ENCODE measurements around the gene HCFC1R1. TPM values are rescaled to one million over a fixed set of nuclear protein-coding genes. Genes with fewer than 3 reads are reported as not detected.

HCFC1R1 gene
- total RNA-seq, 1 donor from 2014 or later: 17.7 TPM

DNA sequence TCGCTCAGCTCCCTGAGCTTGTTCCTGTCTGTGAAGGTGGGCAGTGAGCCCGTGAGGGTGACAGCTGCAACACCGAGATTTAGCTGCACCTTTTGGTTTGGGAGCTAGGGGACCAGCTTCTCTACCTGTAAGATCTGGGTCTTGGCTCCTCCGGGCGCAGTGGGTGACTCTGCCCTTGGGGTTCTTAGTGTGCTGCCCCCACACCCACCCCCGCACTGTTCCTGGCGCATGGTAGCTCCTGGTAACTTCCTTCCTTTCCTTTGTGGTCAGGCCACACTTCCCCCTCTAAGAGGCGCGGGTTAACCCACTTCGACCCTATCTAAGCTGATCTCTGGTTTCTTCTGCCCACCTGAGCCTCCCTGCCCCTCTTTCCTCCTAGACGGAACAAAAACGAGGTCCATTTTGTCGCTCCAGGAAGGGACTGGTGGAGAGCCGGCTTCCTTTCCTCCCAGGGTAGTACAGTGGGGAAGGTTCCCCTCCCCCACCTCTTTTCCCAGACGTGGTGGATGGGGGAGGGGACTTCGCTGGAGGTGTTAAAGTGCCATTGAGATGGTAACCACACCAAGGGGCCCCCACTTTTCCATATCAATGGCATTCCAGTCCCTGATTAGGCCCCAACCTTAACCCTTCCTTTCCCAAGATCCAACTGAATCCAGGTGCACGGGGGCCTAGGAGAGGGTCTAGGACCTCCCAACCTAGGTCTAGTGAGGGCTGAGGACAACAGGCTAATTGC, 15.6 kb downstream of the HCFC1R1 start:
- H3K36me3 Mint-ChIP-seq (ENCODE audit: low read depth): no peaks in the 10 kb centered on the region
- H3K4me3 Mint-ChIP-seq: no peak overlapping the region
- no peaks in the 10 kb centered on the region for H3K9me3 Mint-ChIP-seq
- intact Hi-C loops (cut with micrococcal nuclease): no loop called here
- ChIA-PET POLR2A (interaction anchor here (1.2 to 5.4 kb wide), 5 partner anchors 15 to 28 kb away, joined by 3 to 40 read pairs (median 4); partner anchors contain the start of genes HCFC1R1, PKMYT1 and THOC6), CTCF (interaction anchor here (0.7 to 2.7 kb wide), 3 partner anchors 14 to 20 kb away, joined by 3 to 16 read pairs (median 3); partner anchors contain the start of genes HCFC1R1 and THOC6)
- ATAC-seq (ENCODE audit: low read depth): no peak
- H3K27me3 Mint-ChIP-seq: peaks cover 11% of the 10 kb centered on the region
- H3K27ac Mint-ChIP-seq: no peak overlapping the region
- TF ChIP-seq, protein P1, sequence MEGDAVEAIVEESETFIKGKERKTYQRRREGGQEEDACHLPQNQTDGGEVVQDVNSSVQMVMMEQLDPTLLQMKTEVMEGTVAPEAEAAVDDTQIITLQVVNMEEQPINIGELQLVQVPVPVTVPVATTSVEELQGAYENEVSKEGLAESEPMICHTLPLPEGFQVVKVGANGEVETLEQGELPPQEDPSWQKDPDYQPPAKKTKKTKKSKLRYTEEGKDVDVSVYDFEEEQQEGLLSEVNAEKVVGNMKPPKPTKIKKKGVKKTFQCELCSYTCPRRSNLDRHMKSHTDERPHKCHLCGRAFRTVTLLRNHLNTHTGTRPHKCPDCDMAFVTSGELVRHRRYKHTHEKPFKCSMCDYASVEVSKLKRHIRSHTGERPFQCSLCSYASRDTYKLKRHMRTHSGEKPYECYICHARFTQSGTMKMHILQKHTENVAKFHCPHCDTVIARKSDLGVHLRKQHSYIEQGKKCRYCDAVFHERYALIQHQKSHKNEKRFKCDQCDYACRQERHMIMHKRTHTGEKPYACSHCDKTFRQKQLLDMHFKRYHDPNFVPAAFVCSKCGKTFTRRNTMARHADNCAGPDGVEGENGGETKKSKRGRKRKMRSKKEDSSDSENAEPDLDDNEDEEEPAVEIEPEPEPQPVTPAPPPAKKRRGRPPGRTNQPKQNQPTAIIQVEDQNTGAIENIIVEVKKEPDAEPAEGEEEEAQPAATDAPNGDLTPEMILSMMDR (IDR thresholded peaks at IDR 0.05): no peak
- H3K4me1 Mint-ChIP-seq: peaks cover 32% of the 10 kb centered on the region
- DNase-seq: no peak

DNA sequence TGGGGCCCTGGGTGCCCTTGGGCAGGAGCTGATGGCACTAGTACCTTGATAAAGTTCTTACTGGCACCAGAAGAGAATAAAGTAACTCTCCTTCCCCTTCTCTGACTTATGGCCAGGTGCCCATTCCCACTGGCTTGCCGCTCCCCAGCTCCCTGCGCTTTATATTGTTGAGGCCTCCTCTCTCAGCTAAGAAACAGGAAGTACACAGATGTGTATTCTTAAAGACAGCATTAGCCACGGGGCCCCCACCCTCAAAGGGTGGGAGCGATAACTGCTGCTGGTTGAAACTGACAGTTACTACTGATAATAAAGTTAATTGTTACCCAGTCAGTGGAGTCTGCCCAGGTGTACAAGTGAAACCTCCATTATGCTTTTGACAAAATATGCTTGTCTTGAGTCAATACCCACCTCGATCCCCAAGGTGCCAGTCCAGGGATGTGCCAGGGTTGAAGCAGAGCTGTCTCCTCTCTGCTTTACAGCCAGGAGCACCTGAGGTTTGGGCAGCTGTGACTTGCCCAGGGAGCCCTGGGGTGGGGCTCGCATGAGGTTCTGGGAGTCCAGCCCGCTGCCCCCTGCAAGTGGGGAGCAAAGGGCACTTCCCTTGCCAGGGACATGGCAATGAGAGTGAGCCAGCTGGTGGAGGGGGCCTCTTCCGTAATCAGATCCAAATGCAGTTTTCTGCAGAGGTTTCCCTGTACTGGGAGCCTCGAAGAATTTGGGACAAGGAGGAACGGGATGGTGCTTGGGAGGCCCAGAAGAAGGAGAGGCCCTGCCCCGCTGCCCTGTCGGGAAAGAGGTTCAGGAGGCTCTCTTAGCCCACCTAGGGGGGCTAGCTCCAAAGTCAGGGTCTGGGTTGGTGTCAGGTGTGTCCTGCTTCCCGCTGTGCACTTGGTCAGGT, 16.4 kb downstream of the HCFC1R1 start:
- TF ChIP-seq, protein P1 (IDR thresholded peaks at IDR 0.05): no peak
- Mint-ChIP-seq H3K9me3 (no peaks in the 10 kb centered on the region), H3K27ac (no peak overlapping the region), H3K4me3 (peak overlapping the region; percentile 44), H3K27me3 (peaks cover 5% of the 10 kb centered on the region), H3K36me3 (ENCODE audit: low read depth) (no peaks in the 10 kb centered on the region), H3K4me1 (peaks cover 29% of the 10 kb centered on the region)
- CTCF ChIA-PET: interaction anchor here (0.7 to 2.7 kb wide), 3 partner anchors 15 to 21 kb away, joined by 3 to 16 read pairs (median 3); partner anchors contain the start of genes HCFC1R1 and THOC6
- ATAC-seq (ENCODE audit: low read depth) (no peak), DNase-seq (no peak)
- intact Hi-C loops (cut with micrococcal nuclease): no loop called here
- POLR2A ChIA-PET: interaction anchor here (1.2 to 5.4 kb wide), 5 partner anchors 15 to 27 kb away, joined by 3 to 40 read pairs (median 4); partner anchors contain the start of genes HCFC1R1, PKMYT1 and THOC6

DNA sequence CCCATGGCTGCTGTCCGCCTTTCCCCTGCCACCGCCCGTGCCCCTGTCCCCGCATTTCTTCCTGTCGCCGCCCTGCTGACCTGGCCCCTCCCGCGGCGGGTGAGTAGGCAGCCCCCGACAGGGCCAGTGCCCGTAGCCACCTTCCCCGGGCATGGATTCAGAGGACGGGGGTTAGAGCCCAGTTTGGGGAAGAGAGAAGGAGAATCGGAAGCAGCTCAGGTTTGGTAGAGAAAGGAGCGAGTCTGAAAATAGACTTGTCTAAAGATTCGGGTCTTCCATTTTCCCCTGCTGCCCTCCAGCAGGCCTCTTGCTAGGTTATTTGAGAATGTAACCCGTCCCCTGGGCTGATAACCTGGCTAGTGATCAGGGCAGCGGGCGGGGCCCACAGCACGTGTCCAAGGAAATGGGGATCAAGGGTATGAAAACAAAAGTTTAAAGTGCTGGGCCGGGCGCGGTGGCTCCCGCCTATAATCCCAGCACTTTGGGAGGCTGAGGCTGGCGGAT, 18.9 kb downstream of the HCFC1R1 start:
- Mint-ChIP-seq H3K27me3 (peaks cover 8% of the 10 kb centered on the region), H3K36me3 (ENCODE audit: low read depth) (no peaks in the 10 kb centered on the region), H3K4me3 (peak overlapping the region; percentile 65), H3K4me1 (peaks cover 29% of the 10 kb centered on the region), H3K9me3 (no peaks in the 10 kb centered on the region), H3K27ac (no peak overlapping the region)
- TF ChIP-seq, protein P1 (IDR thresholded peaks at IDR 0.05): no peak
- DNase-seq: no peak
- no peak for ATAC-seq (ENCODE audit: low read depth)
- ChIA-PET POLR2A (interaction anchor here (0.6 to 5.4 kb wide), 3 partner anchors 18 to 1284 kb away, joined by 3 to 40 read pairs (median 3); partner anchors contain the start of genes HCFC1R1 and THOC6), CTCF (interaction anchor here (2.2 to 2.7 kb wide), 3 partner anchors 24 to 125 kb away, joined by 14 to 62 read pairs (median 38); no protein-coding TSS in a partner anchor)
- intact Hi-C loops (cut with micrococcal nuclease): loop anchor here (1.0 kb wide), 3 partner anchors 15 to 22 kb away; partner anchors contain the start of genes THOC6 and TNFRSF12A

DNA sequence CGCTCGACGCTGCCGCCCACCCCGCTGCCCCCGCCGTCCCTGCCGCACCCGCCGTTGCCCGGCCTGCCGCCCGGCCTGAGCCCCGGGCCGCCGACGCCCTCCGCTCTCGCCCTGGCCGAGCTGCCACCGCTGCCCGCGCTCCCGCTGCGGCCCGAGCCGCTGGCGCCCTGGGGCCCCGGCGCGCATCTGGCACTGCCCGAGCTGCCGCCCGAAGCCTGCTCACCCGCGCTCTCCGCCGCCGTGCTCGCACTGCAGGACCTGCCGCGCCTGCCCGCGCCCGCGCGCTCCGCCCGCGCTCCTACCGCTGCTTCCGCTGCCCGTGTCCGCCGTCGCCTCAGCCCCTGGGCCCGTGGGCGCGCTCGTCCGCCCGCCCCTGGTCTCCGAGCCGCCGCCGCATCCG, 19.4 kb downstream of the HCFC1R1 start:
- CTCF ChIA-PET: interaction anchor here (0.6 to 2.7 kb wide), 17 partner anchors 8 to 879 kb away, joined by 3 to 62 read pairs (median 6); partner anchors contain the start of genes FLYWCH2, HCFC1R1, THOC6 and TNFRSF12A

More for the DNA sequence above, 19.4 kb downstream of the HCFC1R1 start:
- peaks cover 29% of the 10 kb centered on the region for H3K4me1 Mint-ChIP-seq
- no peaks in the 10 kb centered on the region for H3K36me3 Mint-ChIP-seq (ENCODE audit: low read depth)
- TF ChIP-seq, protein P1 (IDR thresholded peaks at IDR 0.05): no peak
- POLR2A ChIA-PET: interaction anchor here (0.5 to 5.4 kb wide), 11 partner anchors 16 to 191 kb away, joined by 3 to 40 read pairs (median 4); partner anchors contain the start of genes HCFC1R1, PKMYT1, THOC6 and TNFRSF12A
- H3K4me3 Mint-ChIP-seq: peak overlapping the region; percentile 65
- no peak for ATAC-seq (ENCODE audit: low read depth)
- H3K9me3 Mint-ChIP-seq: no peaks in the 10 kb centered on the region
- intact Hi-C loops (cut with micrococcal nuclease): loop anchor here (1.0 kb wide), 3 partner anchors 16 to 21 kb away; partner anchors contain the start of genes THOC6 and TNFRSF12A
- no peak for DNase-seq
- no peak overlapping the region for H3K27ac Mint-ChIP-seq
- H3K27me3 Mint-ChIP-seq: peaks cover 8% of the 10 kb centered on the region

All from activated B cell treated with CpG ODN at 0.5 μM for 24 hours (primary cell).